GM21526 (cell line): ENCODE measurements around the gene CORT.
"Not testable (repeated sequence)": the region's sequence is repeated elsewhere in the genome, so short reads cannot be mapped to it uniquely, and the experiment has no call there.

ENCODE experiments used
- ATAC-seq: cut with Tn5 transposase; IDR thresholded peaks from one replicate; pipeline ENCODE4 v1.9.1; 2021; ENCODE audit warnings: moderate library complexity; ENCODE audit not compliant: unreplicated experiment, low FRiP score

CORT gene

DNA sequence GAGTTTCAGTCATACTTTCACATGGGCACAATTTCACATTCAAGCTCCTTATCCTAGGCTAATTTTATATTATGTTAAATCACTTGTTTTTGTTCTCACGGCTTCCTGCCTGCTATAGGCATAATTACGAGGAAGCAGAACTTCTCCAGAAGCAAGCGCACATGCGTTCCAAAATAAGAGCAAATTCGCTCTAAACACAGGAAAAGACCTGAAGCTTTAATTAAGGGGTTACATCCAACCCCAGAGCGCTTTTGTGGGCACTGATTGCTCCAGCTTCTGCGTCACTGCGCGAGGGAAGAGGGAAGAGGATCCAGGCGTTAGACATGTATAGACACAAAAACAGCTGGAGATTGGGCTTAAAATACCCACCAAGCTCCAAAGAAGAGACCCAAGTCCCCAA lies at the start of gene CORT:
CORT (plus strand) TSS at position 281 of the 400 bp plus-strand sequence. CDS start 193 bp downstream, outside the sequence.
- ATAC-seq = no peak

- ATAC-seq = no peak
Observed at GRCh38 chr1:10401281-10401680, 48.5 kb upstream of the CORT start.

DNA sequence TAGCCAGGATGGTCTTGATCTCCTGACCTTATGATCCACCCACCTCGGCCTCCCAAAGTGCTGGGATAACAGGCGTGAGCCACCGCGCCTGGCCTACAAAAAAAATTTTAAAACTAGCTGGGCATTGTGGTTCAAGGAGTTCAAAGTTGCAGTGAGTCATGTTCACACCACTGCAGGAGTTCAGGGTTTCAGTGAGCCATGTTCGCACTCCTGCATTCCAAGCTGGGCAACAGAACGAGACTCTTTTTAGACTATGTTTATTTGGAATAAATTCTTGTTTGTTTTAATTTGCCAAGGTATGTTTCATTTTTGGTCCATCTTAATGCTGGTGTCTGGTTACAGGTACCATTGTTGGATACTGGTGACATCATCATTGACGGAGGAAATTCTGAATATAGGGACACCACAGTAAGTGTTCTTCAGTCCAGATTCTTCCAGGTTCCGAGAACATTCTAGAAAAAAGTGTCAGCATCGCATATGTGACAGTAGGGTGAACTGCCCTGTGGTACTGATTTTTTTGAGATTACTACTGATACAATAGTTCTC lies 47.0 kb upstream of the CORT start:
- ATAC-seq = no peak

DNA sequence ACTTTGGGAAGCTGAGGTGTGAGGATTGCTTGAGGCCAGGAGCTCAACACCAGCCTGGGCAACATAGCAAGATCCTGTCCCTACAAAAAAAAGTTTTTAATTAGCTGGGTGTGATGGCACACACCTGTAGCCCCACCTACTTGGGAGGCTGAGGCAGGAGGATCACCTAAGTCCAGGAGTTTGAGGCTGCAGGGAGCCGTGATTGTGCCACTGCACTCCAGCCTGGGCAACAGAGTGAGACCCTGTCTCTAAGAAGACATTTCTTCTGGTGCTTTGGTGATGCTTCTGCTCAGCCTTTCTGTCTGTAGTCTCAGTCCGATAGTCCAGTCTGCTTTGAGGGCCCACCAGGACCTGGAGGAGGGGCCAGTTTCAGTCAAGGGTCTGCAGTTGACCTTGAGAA lies 42.6 kb upstream of the CORT start:
- no peak for ATAC-seq

- ATAC-seq = no peak
Observed at GRCh38 chr1:10415211-10415930, 34.5 kb upstream of the CORT start.

DNA sequence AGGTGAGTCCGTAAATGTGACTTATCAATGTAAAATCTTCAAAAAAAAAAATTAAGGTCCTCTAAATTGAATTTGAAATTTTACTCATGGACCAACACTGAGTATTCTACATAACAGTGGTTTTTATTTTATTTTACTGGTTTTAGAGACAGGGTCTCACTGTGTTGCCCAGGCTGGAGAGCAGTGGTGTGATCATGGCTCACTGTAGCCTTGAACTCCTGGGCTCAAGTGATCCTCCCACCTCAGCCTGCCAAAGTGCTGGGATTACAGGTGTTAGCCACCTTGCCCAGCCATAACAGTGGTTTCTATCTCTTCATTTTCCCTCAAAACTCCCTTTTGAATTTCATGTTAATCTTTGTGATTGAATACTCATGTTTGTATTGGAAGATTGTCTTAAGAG lies 33.9 kb upstream of the CORT start:
- ATAC-seq = not testable (repeated sequence)

DNA sequence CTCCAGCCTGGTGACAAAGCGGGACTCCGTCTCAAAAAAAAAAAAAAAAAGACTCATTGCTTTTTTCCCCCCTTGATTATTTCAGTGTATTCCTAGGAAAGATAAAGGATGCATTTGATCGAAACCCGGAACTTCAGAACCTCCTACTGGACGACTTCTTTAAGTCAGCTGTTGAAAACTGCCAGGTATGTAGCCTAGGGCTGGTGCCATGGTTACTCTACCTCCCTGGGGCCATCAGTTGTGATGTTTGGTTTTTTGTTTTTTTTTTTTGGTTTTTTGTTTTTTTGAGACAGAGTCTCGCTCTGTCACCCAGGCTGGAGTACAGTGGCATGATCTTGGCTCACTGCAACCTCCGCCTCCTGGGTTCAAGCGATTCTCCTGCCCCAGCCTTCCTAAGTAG lies 31.1 kb upstream of the CORT start:
- not testable (repeated sequence) for ATAC-seq

DNA sequence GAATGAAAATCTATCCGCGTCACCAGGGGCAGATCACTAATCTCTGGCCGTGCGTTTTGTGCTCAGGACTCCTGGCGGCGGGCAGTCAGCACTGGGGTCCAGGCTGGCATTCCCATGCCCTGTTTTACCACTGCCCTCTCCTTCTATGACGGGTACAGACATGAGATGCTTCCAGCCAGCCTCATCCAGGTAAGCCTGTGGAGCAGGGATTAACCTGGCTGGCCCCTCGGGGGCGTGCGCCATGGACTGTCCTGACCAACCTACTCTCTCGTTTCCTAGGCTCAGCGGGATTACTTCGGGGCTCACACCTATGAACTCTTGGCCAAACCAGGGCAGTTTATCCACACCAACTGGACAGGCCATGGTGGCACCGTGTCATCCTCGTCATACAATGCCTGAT lies 30.5 kb upstream of the CORT start:
- no peak for ATAC-seq

GRCh38 chr1:10421637-10422036 lies 28.2 kb upstream of the CORT start:
- ATAC-seq = no peak

- ATAC-seq = no peak
Observed at GRCh38 chr1:10424034-10424433, 25.8 kb upstream of the CORT start.

- no peak for ATAC-seq
Observed at GRCh38 chr1:10424651-10425050, 25.2 kb upstream of the CORT start.

GRCh38 chr1:10425826-10426534 lies 23.9 kb upstream of the CORT start:
- ATAC-seq = not testable (repeated sequence)

- ATAC-seq = not testable (repeated sequence)
Observed at GRCh38 chr1:10426535-10426848, 23.3 kb upstream of the CORT start.

DNA sequence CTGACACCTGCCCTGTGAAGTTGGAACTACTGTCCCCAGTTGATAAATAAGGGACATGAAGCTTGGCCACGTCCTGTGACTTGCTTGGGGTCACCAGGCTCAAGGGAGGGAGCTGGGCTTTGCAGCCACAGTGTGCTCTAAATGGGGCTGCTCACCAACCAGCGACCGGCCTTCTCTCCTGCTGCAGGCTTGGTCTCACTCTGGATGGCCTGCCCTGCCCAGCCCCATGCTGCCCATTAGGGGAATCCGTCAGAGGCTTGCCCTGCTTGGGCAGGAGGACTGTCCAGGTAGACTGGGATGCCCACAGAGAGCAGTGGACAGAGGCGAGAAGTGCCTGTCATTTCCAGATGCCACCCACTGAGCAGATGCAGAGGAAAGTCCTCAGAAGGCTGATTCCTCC lies 20.8 kb upstream of the CORT start:
- ATAC-seq = no peak

DNA sequence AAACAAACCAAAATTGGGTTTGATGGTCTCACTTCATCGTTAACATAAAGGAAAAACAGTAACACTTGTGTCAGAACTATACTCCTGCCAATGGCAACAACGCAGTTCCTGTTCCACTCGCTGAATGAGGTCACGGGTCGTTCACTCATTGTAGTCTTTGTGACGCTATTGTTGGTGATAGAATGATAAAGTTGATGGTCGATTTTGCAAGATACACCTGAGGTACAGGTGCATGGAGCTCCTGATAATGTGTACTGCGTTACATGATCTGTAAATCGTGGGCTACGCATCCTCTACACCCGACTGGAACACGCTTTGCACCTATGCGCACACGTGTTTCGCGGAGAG lies 20.0 kb upstream of the CORT start:
- peak; percentile 12 for ATAC-seq

- ATAC-seq = peak; percentile 71
Observed at GRCh38 chr1:10430216-10431069, 19.4 kb upstream of the CORT start, which contains the start of gene CENPS. Gene CENPS, plus strand, starts transcription at chr1:10430433. Its CDS starts 85 bp downstream, at chr1:10430518.

DNA sequence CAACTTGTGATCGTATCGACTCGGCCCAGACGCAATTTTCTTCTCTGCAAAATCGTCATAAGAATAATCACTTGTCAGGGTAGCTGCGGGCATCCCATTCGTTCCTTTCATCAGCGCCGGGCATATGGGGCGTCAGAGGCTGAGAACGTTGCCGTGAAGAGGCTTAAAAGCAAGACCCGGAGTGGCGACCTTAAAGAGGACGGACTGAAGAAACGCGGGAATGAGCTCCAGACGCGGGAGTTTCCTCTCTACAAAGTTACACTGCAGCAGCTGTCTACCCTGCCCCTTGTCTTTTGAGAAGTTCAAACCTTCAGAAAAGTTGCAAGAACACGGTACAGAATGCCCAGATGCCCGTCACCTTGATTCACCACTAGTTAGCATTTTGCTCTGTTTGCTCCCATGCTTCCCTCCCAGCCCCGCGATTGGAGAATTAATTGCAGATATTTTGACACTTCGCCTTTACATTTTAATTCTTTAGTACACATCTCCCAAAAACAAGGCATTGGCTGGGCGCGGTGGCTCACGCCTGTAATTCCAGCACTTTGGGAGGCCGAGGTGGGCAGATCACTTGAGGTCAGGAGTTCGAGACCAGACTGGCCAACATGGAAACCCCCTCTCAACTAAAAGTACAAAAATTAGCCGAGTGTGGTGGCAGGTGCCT lies 18.6 kb upstream of the CORT start:
- ATAC-seq = no peak

- no peak for ATAC-seq
Observed at GRCh38 chr1:10432910-10433700, 16.7 kb upstream of the CORT start.

- no peak for ATAC-seq
Observed at GRCh38 chr1:10433790-10434189, 16.0 kb upstream of the CORT start.

GRCh38 chr1:10434590-10434989 lies 15.2 kb upstream of the CORT start:
- no peak for ATAC-seq
